Tibial nerve (tissue), 4 donors: ENCODE measurements around the gene GGNBP2.

ENCODE experiments used
- CTCF ChIP-seq, 5 experiments: fragments of 200-600 bp in 3 of 5; fragments of 450-650 bp in 2 of 5; sonication (generic) in 3 of 5; IDR thresholded peaks; one replicate each; pipeline ENCODE4 v1.5.1; 2016 to 2019; ENCODE audit warnings: antibody characterized with exemption in 5 of 5, mild to moderate bottlenecking in 3 of 5, moderate library complexity in 2 of 5
- EP300 ChIP-seq, 2 donors: sonication (generic); formaldehyde crosslinking; IDR thresholded peaks; one replicate each; pipeline ENCODE4 v1.6.1; 2017; ENCODE audit warnings: antibody characterized with exemption in 2 of 2, mild to moderate bottlenecking in 1 of 2
- POLR2A ChIP-seq, 2 donors: fragments of 450-650 bp; IDR thresholded peaks; one replicate each; pipeline ENCODE4 v1.6.1; 2017; ENCODE audit warnings: antibody characterized with exemption in 2 of 2, mild to moderate bottlenecking in 2 of 2, moderate library complexity in 2 of 2

GRCh38 chr17:36608794-36609497 lies 64.2 kb downstream of the GGNBP2 start:
- TF ChIP-seq CTCF (IDR thresholded peaks at IDR 0.05) (peak; percentile 12 to 51 (median 23)), POLR2A (IDR thresholded peaks at IDR 0.05) (no peak), EP300 (IDR thresholded peaks at IDR 0.05) (no peak)
